ENCODE results near the gene ZMYM1. TPM values are rescaled to one million over a fixed set of nuclear protein-coding genes. Genes with fewer than 3 reads are reported as not detected.

The ZMYM1 gene
- 1 to 10 TPM; 3.8 to 9.7 (median 7.4) TPM for total RNA-seq
- polyA plus RNA-seq: 1 to 10 TPM; 2.0 to 3.7 TPM
- long read RNA-seq, donor 1, partial matches to known transcripts: 1 of 3 reads
- long read RNA-seq, donor 1, other reads (novel, unspliced or antisense): 2 of 3 reads
- long read RNA-seq, donor 2, full-length matches to known transcripts: 8 of 20 reads
- long read RNA-seq, donor 2, partial matches to known transcripts: 1 of 20 reads
- long read RNA-seq, donor 2, other reads (novel, unspliced or antisense): 11 of 20 reads
- long read RNA-seq, donor 3, partial matches to known transcripts: 0 of 4 reads
- long read RNA-seq, donor 3, other reads (novel, unspliced or antisense): 4 of 4 reads

DNA sequence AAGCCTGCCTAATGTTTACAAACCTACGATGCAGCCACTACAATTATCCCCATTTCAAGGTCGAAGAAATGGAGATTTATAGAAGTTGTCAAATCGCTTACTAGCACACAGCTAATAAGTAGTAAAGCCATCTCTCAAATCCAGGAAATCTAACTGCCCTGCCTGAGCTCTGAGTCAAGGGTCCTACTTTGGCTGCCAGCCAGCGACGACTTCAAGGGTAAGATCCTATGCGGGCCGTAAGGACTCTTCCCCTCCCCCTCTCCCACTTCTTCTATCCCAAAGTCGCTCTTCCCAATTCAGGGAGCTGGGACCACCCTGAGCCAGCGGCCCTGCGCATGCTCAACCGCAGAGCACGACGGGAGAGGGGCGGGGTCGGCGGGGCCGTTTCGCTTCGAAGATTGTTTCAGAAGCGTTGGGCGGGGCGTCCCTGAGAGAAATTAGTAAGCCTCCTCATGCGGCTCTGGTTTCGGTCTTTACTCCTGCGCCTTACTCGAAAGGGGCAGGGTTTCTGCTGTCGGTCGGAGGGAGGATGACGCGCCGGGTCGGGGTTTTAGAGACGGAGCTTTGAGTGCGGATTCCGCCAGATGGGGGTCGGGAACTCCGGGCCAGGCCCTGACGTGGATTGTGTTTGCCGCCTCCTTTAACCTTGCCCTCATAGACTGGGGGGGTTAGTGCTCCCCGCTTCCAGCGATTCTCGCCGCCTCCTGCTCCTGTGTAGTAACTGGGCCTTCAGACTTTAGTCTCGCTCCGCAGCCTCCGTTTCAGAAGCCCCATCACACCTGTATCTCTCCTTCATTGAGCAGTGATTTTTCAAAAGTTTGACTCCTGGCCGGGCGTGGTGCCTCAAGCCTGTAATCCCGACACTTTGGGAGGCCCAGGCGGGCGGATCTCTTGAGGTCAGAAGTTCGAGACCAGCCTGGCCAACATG is at the start of gene ZMYM1:
ZMYM1 (plus strand) TSS at position 383 of the 928 bp plus-strand sequence. CDS start 14,603 bp downstream, outside the sequence.
- Histone ChIP-seq H3K9me3 (peaks cover 0 to 6% (median 0%) of the 10 kb centered on the region in 12 donors), H3K27ac (peak within 1 kb of the TSS; percentile 33 to 94 (median 86)), H3K4me1 (peaks cover 0 to 20% (median 9%) of the 10 kb centered on the region in 12 donors), H3K36me3 (peaks cover 0 to 7% (median 0%) of the 10 kb centered on the region in 9 donors), H3K4me3 (peak within 1 kb of the TSS; percentile 52 to 92 (median 74)), H3K27me3 (no peaks in the 10 kb centered on the region)
- WGBS, 4 donors: 1 to 3% (median 1%) methylated on average over 29 to 52 of the region's 52 CpGs
- DNase-seq (peak; percentile 81 to 93 (median 89)), ATAC-seq (peak; percentile 93 to 99 (median 98))
- intact Hi-C loops (cut with DNase I): loop anchor here in 3 of 10 donors (1.0 to 10.0 kb wide), 3 partner anchors 47 to 74 kb away; partner anchors contain the start of gene ZMYM6 (in 2 of the 3)
- TF ChIP-seq, protein P1, sequence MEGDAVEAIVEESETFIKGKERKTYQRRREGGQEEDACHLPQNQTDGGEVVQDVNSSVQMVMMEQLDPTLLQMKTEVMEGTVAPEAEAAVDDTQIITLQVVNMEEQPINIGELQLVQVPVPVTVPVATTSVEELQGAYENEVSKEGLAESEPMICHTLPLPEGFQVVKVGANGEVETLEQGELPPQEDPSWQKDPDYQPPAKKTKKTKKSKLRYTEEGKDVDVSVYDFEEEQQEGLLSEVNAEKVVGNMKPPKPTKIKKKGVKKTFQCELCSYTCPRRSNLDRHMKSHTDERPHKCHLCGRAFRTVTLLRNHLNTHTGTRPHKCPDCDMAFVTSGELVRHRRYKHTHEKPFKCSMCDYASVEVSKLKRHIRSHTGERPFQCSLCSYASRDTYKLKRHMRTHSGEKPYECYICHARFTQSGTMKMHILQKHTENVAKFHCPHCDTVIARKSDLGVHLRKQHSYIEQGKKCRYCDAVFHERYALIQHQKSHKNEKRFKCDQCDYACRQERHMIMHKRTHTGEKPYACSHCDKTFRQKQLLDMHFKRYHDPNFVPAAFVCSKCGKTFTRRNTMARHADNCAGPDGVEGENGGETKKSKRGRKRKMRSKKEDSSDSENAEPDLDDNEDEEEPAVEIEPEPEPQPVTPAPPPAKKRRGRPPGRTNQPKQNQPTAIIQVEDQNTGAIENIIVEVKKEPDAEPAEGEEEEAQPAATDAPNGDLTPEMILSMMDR (IDR thresholded peaks at IDR 0.05): no peak
- peak in 1 of 2 donors; percentile 67 for TF ChIP-seq POLR2A (IDR thresholded peaks at IDR 0.05)

DNA sequence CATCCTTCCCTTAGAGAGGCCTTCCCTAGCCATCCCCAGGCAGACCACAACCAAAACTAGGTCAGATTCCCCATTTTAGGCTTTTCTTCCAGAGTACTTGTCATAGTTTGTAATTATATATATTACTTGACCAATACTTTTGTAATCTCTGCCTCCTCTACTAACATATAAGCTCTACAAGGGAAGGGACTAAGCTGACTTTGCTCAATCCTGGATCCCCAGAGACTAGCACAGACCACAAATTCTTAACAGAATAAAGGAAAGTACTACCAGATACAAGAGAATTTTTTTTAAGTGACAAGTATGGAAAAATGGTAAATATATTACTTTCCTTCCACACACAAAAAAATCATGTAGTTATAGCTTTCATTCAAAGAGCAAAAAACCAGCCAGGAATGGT is 49.4 kb upstream of the ZMYM1 start:
- Histone ChIP-seq H3K9me3 (peaks cover 0 to 19% (median 9%) of the 10 kb centered on the region in 12 donors), H3K36me3 (peaks cover 0 to 19% (median 11%) of the 10 kb centered on the region in 9 donors), H3K27me3 (no peaks in the 10 kb centered on the region), H3K4me3 (peak overlapping the region in 9 of 12 donors; percentile 10 to 95 (median 73)), H3K27ac (peak overlapping the region in 1 of 12 donors; percentile 96), H3K4me1 (peaks cover 0 to 28% (median 17%) of the 10 kb centered on the region in 12 donors)
- ATAC-seq: no peak
- DNase-seq: no peak
- TF ChIP-seq, protein P1 (IDR thresholded peaks at IDR 0.05): no peak
- TF ChIP-seq POLR2A (IDR thresholded peaks at IDR 0.05): no peak
- intact Hi-C loops (cut with DNase I): loop anchor here in 4 of 10 donors (5.0 to 10.0 kb wide), 5 partner anchors 48 to 265 kb away; partner anchors contain the start of genes SFPQ (in 2 of the 4) and ZMYM1 (in 1 of the 4)

DNA sequence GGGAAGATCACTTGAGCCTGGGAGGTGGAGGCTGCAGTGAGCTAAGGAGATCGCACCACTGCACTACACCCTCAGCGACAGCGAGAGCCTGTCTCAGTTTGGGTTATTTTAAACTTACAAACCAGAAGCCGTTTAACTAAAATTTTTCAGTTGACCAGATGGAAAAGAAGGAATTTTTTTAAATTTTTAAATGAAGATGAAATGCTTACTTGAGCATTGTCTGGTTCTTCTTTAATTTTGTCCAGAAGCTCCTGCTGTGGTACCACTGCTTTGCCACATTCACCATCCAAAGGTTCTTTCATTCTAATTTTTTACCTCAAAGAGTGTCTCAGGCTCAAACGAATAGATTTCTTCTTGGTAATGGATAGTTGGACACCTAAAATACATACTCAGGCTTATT is 48.8 kb upstream of the ZMYM1 start:
- peaks cover 0 to 28% (median 17%) of the 10 kb centered on the region in 12 donors for H3K4me1 ChIP-seq
- H3K27ac ChIP-seq: peak overlapping the region in 9 of 12 donors; percentile 81 to 96 (median 94)
- intact Hi-C loops (cut with DNase I): loop anchor here in 4 of 10 donors (5.0 to 10.0 kb wide), 5 partner anchors 47 to 264 kb away; partner anchors contain the start of genes SFPQ (in 2 of the 4) and ZMYM1 (in 1 of the 4)
- H3K4me3 ChIP-seq: peak overlapping the region in 11 of 12 donors; percentile 60 to 95 (median 73)
- peaks cover 0 to 19% (median 11%) of the 10 kb centered on the region in 9 donors for H3K36me3 ChIP-seq
- no peak for ATAC-seq
- peaks cover 0 to 19% (median 9%) of the 10 kb centered on the region in 12 donors for H3K9me3 ChIP-seq
- no peak for DNase-seq
- TF ChIP-seq, protein P1 (IDR thresholded peaks at IDR 0.05): no peak
- TF ChIP-seq POLR2A (IDR thresholded peaks at IDR 0.05): no peak
- no peaks in the 10 kb centered on the region for H3K27me3 ChIP-seq
- 82 to 88% (median 84%) methylated on average over 5 of the region's 5 CpGs for WGBS, 4 donors

Data from heart left ventricle (tissue), 16 donors.